ENCODE data around the gene TMEM140.

GRCh38 chr7:135168489-135169140 is 20.7 kb downstream of the TMEM140 start:
- TF ChIP-seq ZNF607 (CRISPR knock-in tag; IDR thresholded peaks at IDR 0.05; ENCODE audit: borderline replicate concordance) (no peak), MXI1 (IDR thresholded peaks at IDR 0.05; ENCODE audit: borderline replicate concordance, low read depth, low read length) (no peak), CTCF (CRISPR knock-in tag; IDR thresholded peaks at IDR 0.05) (no peak), FOSL1 (CRISPR knock-in tag; IDR thresholded peaks at IDR 0.05; ENCODE audit: borderline replicate concordance) (no peak), MTF1 (CRISPR knock-in tag; IDR thresholded peaks at IDR 0.05) (no peak), EZH2 (conservative IDR thresholded peaks at IDR 0.05; ENCODE audit: low read depth, low read length) (no peak), RAD21 (CRISPR knock-in tag; IDR thresholded peaks at IDR 0.05) (no peak), HMGXB4 (CRISPR knock-in tag; IDR thresholded peaks at IDR 0.05; ENCODE audit: borderline replicate concordance in 1 of 2, low read depth in 1 of 2) (no peak), CHD2 (IDR thresholded peaks at IDR 0.05; ENCODE audit: low read depth, low read length) (no peak), MIXL1 (CRISPR knock-in tag; IDR thresholded peaks at IDR 0.05) (no peak), CREM (IDR thresholded peaks at IDR 0.05) (no peak), CREM (CRISPR knock-in tag; IDR thresholded peaks at IDR 0.05) (no peak), IRX3 (CRISPR knock-in tag; IDR thresholded peaks at IDR 0.05; ENCODE audit: borderline replicate concordance, low read depth) (no peak)
